RPMI8226 (cell line): ENCODE results near the gene ETS1.

Experiments used
- DNase-seq: peaks from one replicate; pipeline ENCODE4 v3.0.0-alpha.2; 2015

The ETS1 gene

GRCh38 chr11:128421577-128422330 lies 165.6 kb downstream of the ETS1 start:
- DNase-seq: no peak

GRCh38 chr11:128420951-128421350 lies 166.4 kb downstream of the ETS1 start:
- no peak for DNase-seq

DNA sequence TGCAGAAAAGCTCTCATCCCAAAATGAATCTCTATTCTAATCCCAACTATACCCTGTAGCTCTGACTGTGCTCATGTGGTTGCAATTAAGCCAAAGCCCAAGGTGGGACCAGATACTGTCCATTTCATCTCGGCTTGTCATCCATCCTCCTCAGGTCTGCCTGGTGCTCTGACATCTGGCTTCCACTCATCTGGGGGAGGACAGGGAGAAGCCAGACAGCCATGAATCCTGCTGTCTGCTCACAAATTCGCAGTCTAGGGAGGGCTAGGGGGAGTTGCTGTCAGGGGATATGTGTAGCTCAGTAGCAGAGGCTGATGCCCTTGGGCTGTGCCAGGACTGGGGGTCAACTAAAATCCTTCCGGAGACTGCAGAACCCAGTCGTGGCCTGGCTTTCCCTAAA lies 167.1 kb downstream of the ETS1 start:
- no peak for DNase-seq

GRCh38 chr11:128419012-128419767 lies 168.2 kb downstream of the ETS1 start:
- DNase-seq: no peak

GRCh38 chr11:128417607-128418324 lies 169.6 kb downstream of the ETS1 start:
- no peak for DNase-seq

DNA sequence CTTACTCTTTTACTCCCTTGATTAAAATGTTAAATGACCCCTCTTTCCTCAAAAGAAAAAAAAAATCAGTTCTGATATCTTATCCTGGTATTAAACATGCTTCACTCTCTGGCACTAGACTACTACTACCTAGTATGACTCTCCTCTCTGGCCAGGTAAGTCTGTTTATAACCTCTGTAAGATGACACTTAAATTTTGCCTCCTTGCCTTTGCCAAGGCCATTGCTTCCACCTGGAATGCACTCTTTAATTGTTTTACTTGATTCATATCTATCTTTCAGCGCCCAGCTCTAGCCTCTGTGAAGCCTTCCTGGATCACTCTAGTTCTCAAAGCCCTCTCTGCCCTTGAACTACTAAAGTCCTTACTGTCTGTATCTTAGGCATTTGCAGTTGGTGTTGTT lies 170.4 kb downstream of the ETS1 start:
- no peak for DNase-seq

DNA sequence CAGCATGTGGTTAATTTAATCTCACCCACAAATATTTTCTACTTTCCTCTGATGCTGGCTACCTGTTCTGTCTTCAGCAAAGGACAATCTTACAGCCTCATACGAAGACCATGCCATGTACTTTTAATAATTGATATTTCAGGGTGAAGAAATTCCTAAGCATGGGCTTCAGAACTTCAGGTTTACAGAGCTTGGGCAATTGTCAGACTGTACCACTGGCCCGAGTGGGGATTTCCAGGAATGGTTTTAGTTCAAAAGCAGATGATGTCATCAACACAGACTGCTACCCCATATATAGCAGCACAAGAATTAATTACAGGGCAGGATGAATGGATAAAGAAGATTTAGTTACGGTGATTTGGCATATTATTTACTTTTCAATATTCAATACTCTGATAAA lies 171.8 kb downstream of the ETS1 start:
- no peak for DNase-seq

- no peak for DNase-seq
Observed at GRCh38 chr11:128412847-128413791, 174.2 kb downstream of the ETS1 start.

DNA sequence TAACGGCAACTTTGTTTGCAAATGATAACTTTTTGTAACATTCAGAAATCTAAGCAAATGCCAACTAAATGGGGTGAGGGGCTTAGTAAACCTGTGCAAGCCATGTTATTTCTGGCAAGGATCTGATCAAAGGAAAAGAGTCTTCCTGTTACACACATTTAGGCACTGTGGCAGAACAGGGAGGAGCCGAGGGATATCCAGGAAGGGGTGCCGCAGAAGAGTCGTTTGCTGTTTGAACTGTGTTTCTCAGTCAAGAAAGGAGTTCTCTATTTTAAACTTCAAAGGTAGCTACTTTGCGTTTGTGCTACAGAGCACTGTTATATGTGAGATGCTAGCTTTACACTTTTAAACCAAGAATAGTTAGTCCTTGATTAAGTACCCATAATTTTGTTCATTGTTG lies 175.5 kb downstream of the ETS1 start:
- DNase-seq: no peak

- DNase-seq: no peak
Observed at GRCh38 chr11:128411150-128411549, 176.2 kb downstream of the ETS1 start.

GRCh38 chr11:128409476-128409875 lies 177.9 kb downstream of the ETS1 start:
- DNase-seq: peak; percentile 10
